ENCODE data around the gene FRMD8.

The FRMD8 gene

DNA sequence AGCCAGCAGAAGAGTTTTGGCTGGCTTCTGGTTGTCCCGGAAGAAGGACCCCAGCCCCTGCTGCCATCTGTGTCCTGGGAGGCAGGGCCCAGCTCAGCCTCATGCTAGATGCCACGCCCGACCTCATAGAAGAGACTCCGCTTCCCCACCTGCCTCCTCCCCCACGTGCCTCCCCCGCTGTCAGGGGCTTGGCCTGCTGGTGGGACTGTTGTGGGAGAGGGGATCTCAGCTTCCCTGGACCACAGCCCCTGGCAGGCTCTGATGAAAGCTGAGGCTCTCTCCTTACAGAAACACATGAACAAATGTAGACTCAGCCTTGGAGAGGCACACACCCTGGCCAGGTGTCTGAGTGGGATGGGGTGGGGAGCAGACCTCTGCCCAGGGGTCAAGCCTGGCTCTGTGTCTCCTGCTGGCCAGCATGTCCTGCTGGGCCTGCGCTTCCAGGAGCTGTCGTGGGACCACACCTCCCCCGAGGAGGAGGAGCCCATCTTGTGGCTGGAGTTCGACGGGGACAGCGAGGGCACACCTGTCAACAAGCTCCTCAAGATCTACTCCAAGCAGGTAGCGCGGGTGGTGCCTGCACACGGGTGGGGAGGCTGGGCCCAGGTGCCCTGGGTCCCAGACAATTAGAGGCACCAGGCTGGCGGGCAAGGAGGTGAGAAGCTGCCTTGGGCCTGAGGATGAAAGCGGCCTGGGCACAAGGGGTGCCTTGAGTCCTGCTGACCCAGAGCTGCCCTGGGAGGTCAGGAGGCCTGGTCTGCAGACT, 14.1 kb downstream of the FRMD8 start:
- H3K4me3 ChIP-seq (ENCODE audit: insufficient read depth, low read depth, low read length, poor library complexity, severe bottlenecking) = no peak overlapping the region
- no peaks in the 10 kb centered on the region for H3K9me3 ChIP-seq (ENCODE audit: control insufficient read depth, low read length)
- no peak for DNase-seq
- peaks cover 51% of the 10 kb centered on the region for H3K36me3 ChIP-seq (ENCODE audit: control insufficient read depth, insufficient read depth, low read length)
- H3K27ac ChIP-seq (ENCODE audit: insufficient read depth, low read length, poor library complexity, severe bottlenecking) = no peak overlapping the region
- no peaks in the 10 kb centered on the region for H3K4me1 ChIP-seq (ENCODE audit: control insufficient read depth, insufficient read depth, low read length, poor library complexity, severe bottlenecking)
- H3K27me3 ChIP-seq (replicated peaks; ENCODE audit: control insufficient read depth, insufficient read depth, low read length, poor library complexity, severe bottlenecking) = no peaks in the 10 kb centered on the region

- H3K4me3 ChIP-seq (ENCODE audit: insufficient read depth, low read depth, low read length, poor library complexity, severe bottlenecking) = no peak overlapping the region
- no peak for DNase-seq
- H3K27me3 ChIP-seq (replicated peaks; ENCODE audit: control insufficient read depth, insufficient read depth, low read length, poor library complexity, severe bottlenecking) = no peaks in the 10 kb centered on the region
These were observed 14.8 kb downstream of the FRMD8 start for GRCh38 chr11:65401073-65401802.

GRCh38 chr11:65401803-65402248, 15.4 kb downstream of the FRMD8 start:
- Histone ChIP-seq H3K4me3 (ENCODE audit: insufficient read depth, low read depth, low read length, poor library complexity, severe bottlenecking) (no peak overlapping the region), H3K9me3 (ENCODE audit: control insufficient read depth, low read length) (no peaks in the 10 kb centered on the region), H3K27me3 (replicated peaks; ENCODE audit: control insufficient read depth, insufficient read depth, low read length, poor library complexity, severe bottlenecking) (no peaks in the 10 kb centered on the region), H3K36me3 (ENCODE audit: control insufficient read depth, insufficient read depth, low read length) (peaks cover 42% of the 10 kb centered on the region), H3K27ac (ENCODE audit: insufficient read depth, low read length, poor library complexity, severe bottlenecking) (no peak overlapping the region), H3K4me1 (ENCODE audit: control insufficient read depth, insufficient read depth, low read length, poor library complexity, severe bottlenecking) (no peaks in the 10 kb centered on the region)
- DNase-seq = no peak

More at GRCh38 chr11:65401073-65401802, 14.8 kb downstream of the FRMD8 start:
- Histone ChIP-seq H3K9me3 (ENCODE audit: control insufficient read depth, low read length) (no peaks in the 10 kb centered on the region), H3K36me3 (ENCODE audit: control insufficient read depth, insufficient read depth, low read length) (peaks cover 45% of the 10 kb centered on the region), H3K4me1 (ENCODE audit: control insufficient read depth, insufficient read depth, low read length, poor library complexity, severe bottlenecking) (no peaks in the 10 kb centered on the region), H3K27ac (ENCODE audit: insufficient read depth, low read length, poor library complexity, severe bottlenecking) (no peak overlapping the region)

GRCh38 chr11:65402790-65403189, 16.4 kb downstream of the FRMD8 start:
- Histone ChIP-seq H3K27me3 (replicated peaks; ENCODE audit: control insufficient read depth, insufficient read depth, low read length, poor library complexity, severe bottlenecking) (no peaks in the 10 kb centered on the region), H3K4me1 (ENCODE audit: control insufficient read depth, insufficient read depth, low read length, poor library complexity, severe bottlenecking) (no peaks in the 10 kb centered on the region), H3K36me3 (ENCODE audit: control insufficient read depth, insufficient read depth, low read length) (peaks cover 35% of the 10 kb centered on the region), H3K9me3 (ENCODE audit: control insufficient read depth, low read length) (no peaks in the 10 kb centered on the region), H3K27ac (ENCODE audit: insufficient read depth, low read length, poor library complexity, severe bottlenecking) (no peak overlapping the region), H3K4me3 (ENCODE audit: insufficient read depth, low read depth, low read length, poor library complexity, severe bottlenecking) (no peak overlapping the region)
- DNase-seq = no peak

DNA sequence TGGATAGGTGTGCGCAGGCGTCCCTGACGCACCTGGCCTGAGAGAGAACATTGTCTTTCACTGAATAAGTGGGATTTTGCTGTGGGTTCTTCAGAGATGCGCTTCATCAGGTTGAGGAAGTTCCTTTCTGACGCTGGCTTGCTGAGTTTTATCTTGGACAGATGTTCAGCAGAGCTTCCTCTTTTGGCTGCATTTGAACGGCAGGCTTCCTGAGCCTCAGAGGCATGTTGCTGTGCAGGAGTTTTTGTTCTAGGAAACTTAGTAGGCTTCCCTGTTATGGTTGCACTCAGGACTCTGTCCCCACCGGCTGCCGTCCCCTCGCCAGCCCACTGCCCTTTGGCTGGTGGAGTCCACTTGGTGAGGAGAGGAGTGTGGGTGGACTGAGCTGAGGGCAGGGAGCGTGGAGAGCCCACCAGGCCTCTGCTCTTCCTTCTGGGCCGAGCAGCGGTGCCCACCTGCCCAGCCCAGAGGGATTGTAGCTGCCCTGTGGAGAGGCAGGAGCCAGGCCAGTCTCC, 17.2 kb downstream of the FRMD8 start:
- Histone ChIP-seq H3K27ac (ENCODE audit: insufficient read depth, low read length, poor library complexity, severe bottlenecking) (no peak overlapping the region), H3K36me3 (ENCODE audit: control insufficient read depth, insufficient read depth, low read length) (peaks cover 36% of the 10 kb centered on the region), H3K9me3 (ENCODE audit: control insufficient read depth, low read length) (no peaks in the 10 kb centered on the region), H3K27me3 (replicated peaks; ENCODE audit: control insufficient read depth, insufficient read depth, low read length, poor library complexity, severe bottlenecking) (no peaks in the 10 kb centered on the region), H3K4me3 (ENCODE audit: insufficient read depth, low read depth, low read length, poor library complexity, severe bottlenecking) (no peak overlapping the region), H3K4me1 (ENCODE audit: control insufficient read depth, insufficient read depth, low read length, poor library complexity, severe bottlenecking) (no peaks in the 10 kb centered on the region)
- DNase-seq = no peak

DNA sequence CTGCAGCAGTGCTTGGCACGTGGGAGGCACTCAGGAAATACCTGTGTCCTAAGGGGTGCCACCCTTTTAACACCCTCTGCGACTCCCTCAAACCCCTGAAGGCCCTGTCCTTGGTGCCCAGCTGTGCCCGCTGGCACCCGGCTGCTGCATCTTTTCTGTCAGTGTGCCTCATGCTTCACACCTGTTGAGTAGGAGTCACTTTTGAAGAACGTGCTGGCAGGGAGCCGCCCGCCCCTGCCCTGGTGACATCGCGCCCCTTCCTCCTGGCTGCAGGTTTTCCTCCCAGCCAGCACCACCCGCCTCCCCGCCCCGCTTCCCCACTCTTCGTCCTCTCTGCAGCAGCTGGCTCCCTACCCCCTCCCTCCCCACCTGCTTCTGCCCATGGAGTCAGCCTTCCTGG, 17.8 kb downstream of the FRMD8 start:
- Histone ChIP-seq H3K4me3 (ENCODE audit: insufficient read depth, low read depth, low read length, poor library complexity, severe bottlenecking) (no peak overlapping the region), H3K27ac (ENCODE audit: insufficient read depth, low read length, poor library complexity, severe bottlenecking) (no peak overlapping the region), H3K36me3 (ENCODE audit: control insufficient read depth, insufficient read depth, low read length) (peaks cover 40% of the 10 kb centered on the region), H3K4me1 (ENCODE audit: control insufficient read depth, insufficient read depth, low read length, poor library complexity, severe bottlenecking) (no peaks in the 10 kb centered on the region), H3K27me3 (replicated peaks; ENCODE audit: control insufficient read depth, insufficient read depth, low read length, poor library complexity, severe bottlenecking) (no peaks in the 10 kb centered on the region), H3K9me3 (ENCODE audit: control insufficient read depth, low read length) (no peaks in the 10 kb centered on the region)
- DNase-seq = no peak

- Histone ChIP-seq H3K27me3 (replicated peaks; ENCODE audit: control insufficient read depth, insufficient read depth, low read length, poor library complexity, severe bottlenecking) (no peaks in the 10 kb centered on the region), H3K36me3 (ENCODE audit: control insufficient read depth, insufficient read depth, low read length) (peaks cover 37% of the 10 kb centered on the region), H3K9me3 (ENCODE audit: control insufficient read depth, low read length) (no peaks in the 10 kb centered on the region), H3K27ac (ENCODE audit: insufficient read depth, low read length, poor library complexity, severe bottlenecking) (no peak overlapping the region), H3K4me3 (ENCODE audit: insufficient read depth, low read depth, low read length, poor library complexity, severe bottlenecking) (no peak overlapping the region), H3K4me1 (ENCODE audit: control insufficient read depth, insufficient read depth, low read length, poor library complexity, severe bottlenecking) (no peaks in the 10 kb centered on the region)
- no peak for DNase-seq
These were observed 18.4 kb downstream of the FRMD8 start for GRCh38 chr11:65404638-65405339.

DNA sequence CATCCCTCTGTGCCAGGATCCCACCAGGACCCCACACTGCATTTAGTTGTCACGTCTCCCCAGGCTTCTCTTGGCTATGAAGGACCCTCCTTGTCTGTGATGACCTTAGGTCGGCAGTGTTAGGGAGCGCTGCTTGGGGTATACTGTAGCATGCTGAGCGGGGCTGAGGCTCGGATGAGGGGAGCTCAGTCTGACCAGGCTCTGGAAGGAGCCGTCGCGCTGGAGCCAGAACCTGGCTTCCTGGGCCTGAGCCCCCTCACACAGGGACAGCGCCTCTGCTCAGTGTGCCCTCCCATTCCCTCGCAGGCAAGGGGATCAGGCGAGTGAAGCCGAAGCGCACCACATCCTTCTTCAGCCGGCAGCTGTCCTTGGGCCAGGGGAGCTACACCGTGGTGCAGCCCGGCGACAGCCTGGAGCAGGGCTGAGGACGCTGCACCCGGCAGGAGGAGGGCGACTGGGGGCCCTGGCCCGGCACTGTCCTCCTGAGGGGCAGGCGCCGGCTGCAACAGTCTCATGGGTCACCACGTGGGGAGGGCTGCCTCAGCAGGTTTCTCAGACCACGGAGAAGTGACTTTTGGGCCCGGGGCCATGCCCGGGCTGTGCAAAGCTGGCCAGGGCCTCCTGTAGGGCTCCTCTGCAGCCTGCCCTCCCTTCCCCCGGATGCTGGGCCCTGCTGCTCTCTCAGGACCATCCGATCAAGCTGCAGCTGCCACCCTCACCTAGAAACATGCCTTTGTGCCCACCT, 24.7 kb downstream of the FRMD8 start:
- Histone ChIP-seq H3K27me3 (replicated peaks; ENCODE audit: control insufficient read depth, insufficient read depth, low read length, poor library complexity, severe bottlenecking) (no peaks in the 10 kb centered on the region), H3K27ac (ENCODE audit: insufficient read depth, low read length, poor library complexity, severe bottlenecking) (no peak overlapping the region)

GRCh38 chr11:65411681-65412070, 25.2 kb downstream of the FRMD8 start:
- H3K4me1 ChIP-seq (ENCODE audit: control insufficient read depth, insufficient read depth, low read length, poor library complexity, severe bottlenecking) = peaks cover 7% of the 10 kb centered on the region
- no peaks in the 10 kb centered on the region for H3K9me3 ChIP-seq (ENCODE audit: control insufficient read depth, low read length)
- no peaks in the 10 kb centered on the region for H3K27me3 ChIP-seq (replicated peaks; ENCODE audit: control insufficient read depth, insufficient read depth, low read length, poor library complexity, severe bottlenecking)
- no peak for DNase-seq
- H3K4me3 ChIP-seq (ENCODE audit: insufficient read depth, low read depth, low read length, poor library complexity, severe bottlenecking) = no peak overlapping the region
- H3K36me3 ChIP-seq (ENCODE audit: control insufficient read depth, insufficient read depth, low read length) = peaks cover 35% of the 10 kb centered on the region
- H3K27ac ChIP-seq (ENCODE audit: insufficient read depth, low read length, poor library complexity, severe bottlenecking) = no peak overlapping the region

More for the DNA sequence above, 24.7 kb downstream of the FRMD8 start:
- no peaks in the 10 kb centered on the region for H3K9me3 ChIP-seq (ENCODE audit: control insufficient read depth, low read length)
- no peak for DNase-seq
- peaks cover 35% of the 10 kb centered on the region for H3K36me3 ChIP-seq (ENCODE audit: control insufficient read depth, insufficient read depth, low read length)
- H3K4me3 ChIP-seq (ENCODE audit: insufficient read depth, low read depth, low read length, poor library complexity, severe bottlenecking) = no peak overlapping the region
- H3K4me1 ChIP-seq (ENCODE audit: control insufficient read depth, insufficient read depth, low read length, poor library complexity, severe bottlenecking) = peaks cover 2% of the 10 kb centered on the region

All from effector memory CD4-positive, alpha-beta T cell (primary cell).